Transverse colon (tissue), 3 donors: ENCODE data around the gene TPPP.

ENCODE experiments used
- POLR2A ChIP-seq: fragments of 450-650 bp; IDR thresholded peaks from one replicate; pipeline ENCODE4 v1.6.1; 2016; ENCODE audit warnings: antibody characterized with exemption, mild to moderate bottlenecking, moderate library complexity
- POLR2AphosphoS5 ChIP-seq, 3 donors: sonication (generic); formaldehyde crosslinking; IDR thresholded peaks; one replicate each; pipeline ENCODE4 v1.6.1; 2016; ENCODE audit warnings: antibody characterized with exemption in 3 of 3

GRCh38 chr5:622946-623522, 70.1 kb downstream of the TPPP start:
- TF ChIP-seq POLR2AphosphoS5 (IDR thresholded peaks at IDR 0.05) = no peak
- no peak for TF ChIP-seq POLR2A
